A549 treated with GW870086 at 1 μM for 4 hours (cell line): Measurements from ENCODE around the gene ADGRG3. TPM values are rescaled to one million over a fixed set of nuclear protein-coding genes. Genes with fewer than 3 reads are reported as not detected.

Experiments used
- total RNA-seq: library from RNA; stranded (reverse); fragments of 200-300 nt; extraction: Qiagen RNA extraction; gene quantifications from 5 replicates; pipeline ENCODE4 v1.2.3, GENCODE V29; 2022; ENCODE audit warnings: low read depth

The ADGRG3 gene, protein sequence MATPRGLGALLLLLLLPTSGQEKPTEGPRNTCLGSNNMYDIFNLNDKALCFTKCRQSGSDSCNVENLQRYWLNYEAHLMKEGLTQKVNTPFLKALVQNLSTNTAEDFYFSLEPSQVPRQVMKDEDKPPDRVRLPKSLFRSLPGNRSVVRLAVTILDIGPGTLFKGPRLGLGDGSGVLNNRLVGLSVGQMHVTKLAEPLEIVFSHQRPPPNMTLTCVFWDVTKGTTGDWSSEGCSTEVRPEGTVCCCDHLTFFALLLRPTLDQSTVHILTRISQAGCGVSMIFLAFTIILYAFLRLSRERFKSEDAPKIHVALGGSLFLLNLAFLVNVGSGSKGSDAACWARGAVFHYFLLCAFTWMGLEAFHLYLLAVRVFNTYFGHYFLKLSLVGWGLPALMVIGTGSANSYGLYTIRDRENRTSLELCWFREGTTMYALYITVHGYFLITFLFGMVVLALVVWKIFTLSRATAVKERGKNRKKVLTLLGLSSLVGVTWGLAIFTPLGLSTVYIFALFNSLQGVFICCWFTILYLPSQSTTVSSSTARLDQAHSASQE
- total RNA-seq, result 0.34 to 0.95 TPM (median 0.57 TPM) in 5 replicates

DNA sequence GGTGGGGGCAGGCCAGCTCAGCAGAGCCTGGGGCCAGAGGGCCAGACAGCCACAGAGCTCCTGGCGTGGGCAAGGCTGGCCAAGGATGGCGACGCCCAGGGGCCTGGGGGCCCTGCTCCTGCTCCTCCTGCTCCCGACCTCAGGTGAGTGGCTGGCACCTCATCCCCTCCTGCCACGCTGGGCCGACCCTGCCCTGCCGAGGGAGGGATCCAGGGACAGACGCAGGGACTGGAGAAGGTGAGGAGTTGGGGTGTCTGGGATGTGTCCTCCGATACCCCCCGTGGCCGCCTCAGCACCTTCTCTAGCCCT, at the start of gene ADGRG3:
Gene ADGRG3 (plus strand): TSS at position 44 of the 309 bp plus-strand sequence. CDS start 42 bp downstream, at position 86.

DNA sequence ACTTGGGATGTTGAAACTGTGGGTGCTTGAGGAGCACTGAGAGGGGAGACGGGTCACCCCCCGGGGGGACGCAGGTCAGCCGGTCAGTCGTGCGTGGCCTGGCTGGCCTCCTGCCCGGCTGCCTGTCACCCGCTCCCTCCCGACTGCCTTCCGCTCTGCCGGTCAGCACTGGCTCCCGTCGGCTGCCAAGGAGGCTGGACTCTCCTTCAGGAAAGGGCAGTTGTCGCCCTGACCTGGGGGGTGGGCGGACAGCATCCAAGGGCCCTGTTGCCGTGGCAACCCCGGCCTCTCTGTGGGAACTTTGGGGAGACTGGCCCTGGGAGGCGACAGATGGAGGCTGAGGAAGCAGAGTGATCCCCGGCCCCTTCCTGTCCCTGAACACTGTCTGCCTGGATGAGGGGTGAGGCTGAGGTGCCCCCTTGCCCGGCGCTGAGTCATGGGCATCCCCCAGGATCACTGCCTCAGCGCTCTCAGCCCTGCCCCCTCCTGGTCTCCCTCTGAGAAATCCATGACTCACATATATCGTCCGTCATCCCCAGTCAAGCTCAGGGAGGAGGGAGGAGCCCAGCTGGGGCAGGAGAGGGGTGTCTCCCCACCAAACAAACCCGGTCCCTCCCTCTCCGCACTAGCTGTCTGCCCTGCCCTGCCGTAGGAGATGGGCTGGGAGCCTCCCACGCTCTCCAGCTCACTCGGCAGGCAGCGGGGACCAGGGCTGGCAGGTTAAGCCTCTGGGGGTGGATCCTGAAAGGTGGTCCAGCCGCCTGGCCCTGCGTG, 39.9 kb upstream of the ADGRG3 start, which contains the start of gene ADGRG1:
Gene ADGRG1 (plus strand): TSS at position 623 of the 774 bp plus-strand sequence. CDS start 21,658 bp downstream, outside the sequence.

DNA sequence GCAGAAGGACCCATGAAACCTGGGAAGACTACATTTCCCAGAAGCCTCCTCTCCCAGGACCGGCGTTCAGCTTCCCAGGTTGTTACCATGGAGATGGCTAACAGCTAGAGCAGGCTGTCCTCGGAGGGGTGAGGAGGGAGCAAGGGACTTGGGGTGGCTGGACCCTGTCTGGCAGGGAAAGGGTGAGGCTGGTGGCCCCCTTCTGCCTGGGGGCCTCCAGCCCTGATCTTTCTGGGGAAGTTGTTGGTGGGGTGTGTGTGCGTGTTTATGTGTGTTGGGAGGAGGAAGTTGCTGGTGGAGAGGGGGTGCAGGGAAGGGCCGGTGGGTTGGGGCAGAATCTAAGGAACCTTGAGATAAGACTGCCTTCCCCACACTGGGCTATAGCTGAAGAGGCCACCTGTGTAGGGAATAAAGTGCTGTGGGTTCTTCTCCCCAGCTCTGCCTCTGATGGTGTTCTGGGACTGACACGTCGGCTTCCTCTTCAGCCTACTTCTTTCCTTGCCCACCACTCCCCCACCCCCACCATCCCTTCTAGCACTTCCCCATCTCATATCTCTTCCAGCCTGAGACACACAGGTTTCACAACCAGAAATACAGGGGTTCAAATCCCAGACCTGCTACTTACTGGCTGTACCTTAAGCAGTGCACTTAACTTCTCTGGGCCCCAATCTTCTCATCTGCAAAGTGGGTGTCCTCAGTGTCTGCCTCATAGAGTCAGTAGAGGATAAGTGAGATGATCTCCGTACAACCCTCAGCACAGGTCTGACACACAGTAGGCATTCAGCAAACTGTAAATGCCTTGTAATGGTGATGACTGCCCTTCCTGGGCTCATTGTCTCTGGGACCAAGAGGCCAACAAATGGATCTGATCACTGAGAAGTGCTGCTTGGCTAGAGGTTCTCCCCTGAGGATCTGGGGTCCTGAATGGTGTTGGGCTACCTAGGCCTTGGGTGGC, 26.9 kb downstream of the ADGRG3 start, which contains the start of gene DRC7:
Gene DRC7 (plus strand): TSS at position 82 of the 955 bp plus-strand sequence. CDS start 3,144 bp downstream, outside the sequence.

DNA sequence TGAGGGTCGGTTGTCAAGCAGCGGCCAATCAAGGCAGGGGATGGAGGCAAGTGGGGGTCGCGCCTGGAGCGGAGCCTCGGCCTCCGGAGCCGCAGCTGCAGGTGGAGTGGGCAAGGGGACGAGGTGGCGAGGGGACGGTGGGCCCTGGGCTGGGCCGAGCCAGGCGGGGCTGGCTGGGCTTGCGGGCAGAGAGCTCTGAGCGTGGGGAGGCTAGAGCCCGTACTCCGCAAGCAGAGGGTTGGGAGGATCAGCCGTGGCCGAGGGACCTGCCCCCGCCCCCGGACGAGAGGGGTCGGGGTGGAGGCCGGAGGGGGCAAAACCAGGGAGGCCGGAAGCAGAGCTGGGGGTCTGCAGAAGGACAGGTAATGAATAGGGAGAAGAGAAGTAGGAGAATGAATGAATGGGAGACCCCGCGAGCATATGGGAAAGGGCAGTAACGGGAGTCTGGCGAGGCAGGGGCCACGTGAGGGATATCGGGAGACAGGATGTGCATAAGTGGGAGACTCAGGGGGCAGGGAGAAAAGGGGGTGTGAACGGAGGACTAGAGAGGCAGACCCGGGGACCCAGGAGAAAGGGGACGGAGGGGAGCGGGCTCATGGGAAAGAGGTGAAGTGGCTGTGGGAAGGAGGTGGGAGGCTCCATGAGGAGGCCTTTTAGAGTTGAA, 67.8 kb downstream of the ADGRG3 start, which contains the start of gene KATNB1:
Gene KATNB1 (plus strand): TSS at position 16 of the 664 bp plus-strand sequence. CDS start 1,474 bp downstream, outside the sequence.

Other genes starting within 250 kb of the ADGRG3 start
- gene CIAPIN1, start 220.9 kb upstream of the ADGRG3 start, total RNA-seq, result 74.4 to 91.9 TPM (median 78.0 TPM) in 5 replicates
- gene COQ9, start 220.8 kb upstream of the ADGRG3 start, total RNA-seq, result 38.3 to 50.5 TPM (median 49.2 TPM) in 5 replicates
- 107 to 171 TPM (median 112 TPM) in 5 replicates for gene POLR2C, start 205.6 kb upstream of the ADGRG3 start, total RNA-seq
- 30.4 to 45.1 TPM (median 39.8 TPM) in 5 replicates for gene DOK4, start 181.8 kb upstream of the ADGRG3 start, total RNA-seq
- 7.1 to 9.4 TPM (median 8.5 TPM) in 5 replicates for gene CCDC102A, start 131.7 kb upstream of the ADGRG3 start, total RNA-seq
- 0.03 to 0.07 TPM (median 0.06 TPM) in 4 of 5 replicates, not detected in the other for gene ADGRG5, start 125.7 kb upstream of the ADGRG3 start, total RNA-seq
- gene ADGRG1, start 39.7 kb upstream of the ADGRG3 start, total RNA-seq, result 152 to 222 TPM (median 191 TPM) in 5 replicates
- not detected in 5 replicates for gene DRC7, start 26.5 kb downstream of the ADGRG3 start, total RNA-seq
- gene KATNB1, start 67.5 kb downstream of the ADGRG3 start, total RNA-seq, result 15.1 to 20.0 TPM (median 16.6 TPM) in 5 replicates
- gene KIFC3, start 134.2 kb downstream of the ADGRG3 start, total RNA-seq, result 107 to 155 TPM (median 142 TPM) in 5 replicates